Measurements from ENCODE around the gene ATMIN. TPM values are rescaled to one million over a fixed set of nuclear protein-coding genes. Genes with fewer than 3 reads are reported as not detected.

The ATMIN gene
- total RNA-seq, 1 donor from 2014 or later = 95.0 TPM

GRCh38 chr16:81014672-81015071, 21.0 kb upstream of the ATMIN start:
- H3K36me3 Mint-ChIP-seq = peaks cover 26% of the 10 kb centered on the region
- H3K27me3 Mint-ChIP-seq (ENCODE audit: insufficient read depth, low read depth) = no peaks in the 10 kb centered on the region
- no peak overlapping the region for H3K4me2 ChIP-seq
- H3K4me3 ChIP-seq = no peak overlapping the region
- H3K9me3 ChIP-seq (ENCODE audit: low read depth) = no peaks in the 10 kb centered on the region
- TF ChIP-seq EZH2phosphoT487 (IDR thresholded peaks at IDR 0.05) (no peak), EZH2 (IDR thresholded peaks at IDR 0.05) (no peak)
- TF ChIP-seq, protein P1, sequence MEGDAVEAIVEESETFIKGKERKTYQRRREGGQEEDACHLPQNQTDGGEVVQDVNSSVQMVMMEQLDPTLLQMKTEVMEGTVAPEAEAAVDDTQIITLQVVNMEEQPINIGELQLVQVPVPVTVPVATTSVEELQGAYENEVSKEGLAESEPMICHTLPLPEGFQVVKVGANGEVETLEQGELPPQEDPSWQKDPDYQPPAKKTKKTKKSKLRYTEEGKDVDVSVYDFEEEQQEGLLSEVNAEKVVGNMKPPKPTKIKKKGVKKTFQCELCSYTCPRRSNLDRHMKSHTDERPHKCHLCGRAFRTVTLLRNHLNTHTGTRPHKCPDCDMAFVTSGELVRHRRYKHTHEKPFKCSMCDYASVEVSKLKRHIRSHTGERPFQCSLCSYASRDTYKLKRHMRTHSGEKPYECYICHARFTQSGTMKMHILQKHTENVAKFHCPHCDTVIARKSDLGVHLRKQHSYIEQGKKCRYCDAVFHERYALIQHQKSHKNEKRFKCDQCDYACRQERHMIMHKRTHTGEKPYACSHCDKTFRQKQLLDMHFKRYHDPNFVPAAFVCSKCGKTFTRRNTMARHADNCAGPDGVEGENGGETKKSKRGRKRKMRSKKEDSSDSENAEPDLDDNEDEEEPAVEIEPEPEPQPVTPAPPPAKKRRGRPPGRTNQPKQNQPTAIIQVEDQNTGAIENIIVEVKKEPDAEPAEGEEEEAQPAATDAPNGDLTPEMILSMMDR (IDR thresholded peaks at IDR 0.05) = no peak
- H3K9ac ChIP-seq = no peak overlapping the region
- H3F3A ChIP-seq (ENCODE audit: low read depth) = no peaks in the 10 kb centered on the region
- no peak overlapping the region for H3K27ac ChIP-seq
- peaks cover 10% of the 10 kb centered on the region for H4K20me1 ChIP-seq (ENCODE audit: low read depth)
- H2AFZ ChIP-seq (replicated peaks) = no peak overlapping the region
- H3K4me1 Mint-ChIP-seq = peaks cover 5% of the 10 kb centered on the region
- no peaks in the 10 kb centered on the region for H3K9me3 Mint-ChIP-seq
- H3K4me3 Mint-ChIP-seq = no peak overlapping the region
- no peaks in the 10 kb centered on the region for H3K4me1 ChIP-seq
- no peaks in the 10 kb centered on the region for H3K27me3 ChIP-seq
- DNase-seq (ENCODE audit: low spot score) = no peak
- H3K36me3 ChIP-seq = peaks cover 41% of the 10 kb centered on the region
- peaks cover 26% of the 10 kb centered on the region for H3K79me2 ChIP-seq (ENCODE audit: low read depth)
- H3K27ac Mint-ChIP-seq = no peak overlapping the region

DNA sequence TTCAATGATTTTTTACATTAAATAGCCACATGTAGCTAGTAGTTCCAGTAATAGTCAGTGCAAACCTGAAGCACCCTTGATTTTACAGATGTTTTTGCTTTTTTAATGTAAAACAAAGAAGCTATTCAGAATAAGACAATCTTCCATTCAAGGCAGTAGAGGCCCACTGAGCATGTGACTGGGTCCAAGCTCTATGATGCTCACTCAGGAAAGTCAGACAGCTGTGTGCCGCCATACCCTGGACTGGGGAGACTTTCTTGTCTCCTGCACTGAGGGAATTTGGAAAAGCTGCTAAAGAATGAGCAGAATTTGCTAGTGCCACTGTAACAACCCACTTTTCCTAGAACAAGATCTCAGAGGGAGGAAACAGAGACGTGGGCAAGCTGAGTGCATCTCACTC, 17.1 kb upstream of the ATMIN start:
- H3K27me3 Mint-ChIP-seq (ENCODE audit: insufficient read depth, low read depth) = peaks cover 2% of the 10 kb centered on the region
- H4K20me1 ChIP-seq (ENCODE audit: low read depth) = no peaks in the 10 kb centered on the region
- no peaks in the 10 kb centered on the region for H3K9me3 ChIP-seq (ENCODE audit: low read depth)
- H3K9me3 Mint-ChIP-seq = no peaks in the 10 kb centered on the region
- no peak overlapping the region for H3K4me2 ChIP-seq
- no peak overlapping the region for H2AFZ ChIP-seq (replicated peaks)
- H3K4me1 Mint-ChIP-seq = no peaks in the 10 kb centered on the region
- H3K9ac ChIP-seq = no peak overlapping the region
- DNase-seq (ENCODE audit: low spot score) = no peak
- peaks cover 17% of the 10 kb centered on the region for H3K36me3 Mint-ChIP-seq
- no peaks in the 10 kb centered on the region for H3K79me2 ChIP-seq (ENCODE audit: low read depth)
- no peaks in the 10 kb centered on the region for H3K4me1 ChIP-seq
- H3K27me3 ChIP-seq = no peaks in the 10 kb centered on the region
- peaks cover 32% of the 10 kb centered on the region for H3K36me3 ChIP-seq
- H3K27ac ChIP-seq = no peak overlapping the region
- no peak overlapping the region for H3K4me3 Mint-ChIP-seq
- TF ChIP-seq, protein P1 (IDR thresholded peaks at IDR 0.05) = no peak
- TF ChIP-seq EZH2 (IDR thresholded peaks at IDR 0.05) (no peak), EZH2phosphoT487 (IDR thresholded peaks at IDR 0.05) (no peak)
- H3K27ac Mint-ChIP-seq = no peak overlapping the region
- H3F3A ChIP-seq (ENCODE audit: low read depth) = no peaks in the 10 kb centered on the region
- no peak overlapping the region for H3K4me3 ChIP-seq

- no peak overlapping the region for H3K27ac Mint-ChIP-seq
- no peaks in the 10 kb centered on the region for H3K27me3 ChIP-seq
- TF ChIP-seq EZH2 (IDR thresholded peaks at IDR 0.05) = no peak
- TF ChIP-seq EZH2phosphoT487 (IDR thresholded peaks at IDR 0.05) = no peak
- TF ChIP-seq, protein P1 (IDR thresholded peaks at IDR 0.05) = no peak
- H3K36me3 Mint-ChIP-seq = peaks cover 20% of the 10 kb centered on the region
- H3K9me3 Mint-ChIP-seq = no peaks in the 10 kb centered on the region
- H3K4me1 ChIP-seq = no peaks in the 10 kb centered on the region
- no peak overlapping the region for H3K4me2 ChIP-seq
- no peak overlapping the region for H3K4me3 Mint-ChIP-seq
- DNase-seq (ENCODE audit: low spot score) = no peak
- H4K20me1 ChIP-seq (ENCODE audit: low read depth) = no peaks in the 10 kb centered on the region
- peaks cover 18% of the 10 kb centered on the region for H3K36me3 ChIP-seq
- H2AFZ ChIP-seq (replicated peaks) = no peak overlapping the region
- peaks cover 2% of the 10 kb centered on the region for H3K27me3 Mint-ChIP-seq (ENCODE audit: insufficient read depth, low read depth)
- H3K4me3 ChIP-seq = no peak overlapping the region
- H3F3A ChIP-seq (ENCODE audit: low read depth) = no peaks in the 10 kb centered on the region
- H3K79me2 ChIP-seq (ENCODE audit: low read depth) = no peaks in the 10 kb centered on the region
- no peak overlapping the region for H3K9ac ChIP-seq
- no peak overlapping the region for H3K27ac ChIP-seq
- H3K9me3 ChIP-seq (ENCODE audit: low read depth) = no peaks in the 10 kb centered on the region
- H3K4me1 Mint-ChIP-seq = no peaks in the 10 kb centered on the region
Measured at GRCh38 chr16:81026429-81026828, 9.2 kb upstream of the ATMIN start.

Data from neural progenitor cell (in vitro differentiated cells).